Measurements from ENCODE around the gene SH2D4B.
"Not testable (repeated sequence)": the region's sequence is repeated elsewhere in the genome, so short reads cannot be mapped to it uniquely, and the experiment has no call there.

The SH2D4B gene

DNA sequence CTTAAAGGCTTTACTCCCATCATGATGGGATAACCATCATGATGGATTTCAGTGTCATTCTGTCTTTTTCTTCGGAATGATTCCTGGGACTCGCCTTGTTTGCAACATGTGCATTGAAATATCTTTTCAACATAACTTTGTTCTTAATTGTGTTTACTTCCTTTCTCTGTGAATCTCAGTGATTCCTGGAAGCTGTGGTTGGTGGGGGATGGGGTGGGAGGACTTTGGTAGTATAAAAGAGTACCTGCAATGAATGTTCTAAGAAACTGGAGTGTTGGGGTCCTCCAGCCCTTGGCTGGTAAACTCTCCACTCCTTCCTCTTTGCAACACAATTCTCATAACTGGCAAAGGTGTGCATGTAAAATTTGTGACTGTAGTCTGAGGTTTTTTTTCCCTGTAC lies 11.5 kb upstream of the SH2D4B start:
- DNase-seq, result no peak

GRCh38 chr10:80526742-80527141 lies 11.0 kb upstream of the SH2D4B start:
- no peak for DNase-seq

DNA sequence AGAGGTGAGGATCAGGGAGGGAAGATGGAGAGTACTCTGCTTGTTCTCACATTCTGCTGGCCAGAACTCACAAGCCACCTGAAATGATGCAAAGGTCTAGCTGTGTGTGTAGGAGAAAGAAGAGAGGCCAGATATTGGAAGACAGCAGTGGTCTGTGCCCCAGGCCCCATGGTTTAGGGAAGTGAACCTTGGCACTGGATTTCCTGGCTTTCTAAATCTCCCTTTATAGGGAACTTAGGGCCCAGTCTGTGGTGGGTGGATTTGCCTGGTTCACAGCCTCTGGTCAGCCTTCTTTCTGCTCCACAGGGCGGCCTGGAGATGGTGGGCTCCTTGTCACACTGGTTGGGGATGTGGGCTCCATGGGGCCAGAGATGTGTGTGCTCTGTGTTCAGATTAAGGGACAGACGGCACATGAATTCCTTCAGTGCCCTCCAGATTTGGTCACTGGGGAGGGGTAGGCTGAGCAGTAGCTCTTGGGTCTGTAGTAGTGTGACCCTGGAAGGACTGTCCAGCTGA lies 9.5 kb upstream of the SH2D4B start:
- DNase-seq, result no peak

DNA sequence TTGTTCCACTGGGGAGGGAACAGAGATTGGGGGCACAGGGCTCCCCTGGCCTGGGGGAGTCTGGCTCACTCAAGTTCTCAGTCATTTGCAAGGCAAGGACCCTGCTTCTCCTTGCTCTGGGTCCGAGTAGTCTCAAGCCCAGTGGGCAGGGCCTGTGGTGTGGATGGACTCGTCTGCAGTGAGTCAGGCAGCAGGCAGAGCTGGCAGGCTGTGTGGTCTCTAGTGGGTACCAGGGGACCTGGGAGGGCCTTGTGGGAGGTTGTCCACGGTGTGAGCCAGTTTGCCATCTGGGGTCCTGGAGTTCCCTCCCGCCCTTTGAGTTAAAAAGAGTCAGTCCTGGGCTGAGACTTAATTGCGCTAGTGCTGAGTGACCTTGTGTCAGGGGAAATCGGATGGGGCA lies 8.8 kb upstream of the SH2D4B start:
- DNase-seq, result no peak

DNA sequence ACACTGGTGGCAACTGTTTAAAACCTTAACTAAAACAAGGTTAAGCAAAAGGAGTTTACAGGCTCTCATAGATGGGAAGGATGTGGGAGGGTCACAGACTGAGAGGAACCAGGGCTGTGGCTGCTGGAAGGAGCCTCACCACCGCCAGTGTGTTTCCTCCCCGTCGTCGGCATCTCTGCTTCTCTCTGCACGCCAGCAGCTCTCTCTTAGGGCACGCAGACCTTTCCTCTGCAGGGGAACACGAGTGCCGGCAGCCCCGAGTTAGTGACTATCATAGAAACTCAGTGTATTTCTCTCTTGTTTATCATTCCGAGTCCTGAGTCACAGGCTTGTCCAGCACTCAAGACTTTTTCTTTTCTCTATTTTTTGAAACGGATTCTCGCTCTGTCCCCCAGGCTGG lies 8.1 kb upstream of the SH2D4B start:
- DNase-seq, result peak in 1 of 2 experiments; percentile 29

- DNase-seq, result peak; percentile 59 to 66
Measured at GRCh38 chr10:80530251-80530650, 7.5 kb upstream of the SH2D4B start.

- DNase-seq, result no peak
Measured at GRCh38 chr10:80530816-80531215, 6.9 kb upstream of the SH2D4B start.

GRCh38 chr10:80532571-80532970 lies 5.1 kb upstream of the SH2D4B start:
- DNase-seq, result no peak

- not testable (repeated sequence) for DNase-seq
Measured at GRCh38 chr10:80534059-80534458, 3.6 kb upstream of the SH2D4B start.

DNA sequence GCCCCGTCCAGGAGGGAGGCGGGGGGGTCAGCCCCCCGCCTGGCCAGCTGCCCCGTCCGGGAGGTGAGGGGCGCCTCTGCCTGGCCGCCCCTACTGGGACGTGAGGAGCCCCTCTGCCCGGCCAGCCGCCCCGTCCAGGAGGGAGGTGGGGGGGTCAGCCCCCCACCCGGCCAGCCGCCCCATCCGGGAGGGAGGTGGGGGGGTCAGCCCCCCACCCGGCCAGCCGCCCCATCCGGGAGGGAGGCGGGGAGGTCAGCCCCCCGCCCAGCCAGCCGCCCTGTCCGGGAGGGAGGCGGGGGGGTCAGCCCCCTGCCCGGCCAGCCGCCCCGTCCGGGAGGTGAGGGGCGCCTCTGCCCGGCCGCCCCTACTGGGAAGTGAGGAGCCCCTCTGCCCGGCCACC lies 3.1 kb upstream of the SH2D4B start:
- not testable (repeated sequence) for DNase-seq

- DNase-seq, result peak; percentile 78 to 79
Measured at GRCh38 chr10:80535671-80536360, 1.9 kb upstream of the SH2D4B start.

- DNase-seq, result no peak
Measured at GRCh38 chr10:80536361-80536835, 1.3 kb upstream of the SH2D4B start.

DNA sequence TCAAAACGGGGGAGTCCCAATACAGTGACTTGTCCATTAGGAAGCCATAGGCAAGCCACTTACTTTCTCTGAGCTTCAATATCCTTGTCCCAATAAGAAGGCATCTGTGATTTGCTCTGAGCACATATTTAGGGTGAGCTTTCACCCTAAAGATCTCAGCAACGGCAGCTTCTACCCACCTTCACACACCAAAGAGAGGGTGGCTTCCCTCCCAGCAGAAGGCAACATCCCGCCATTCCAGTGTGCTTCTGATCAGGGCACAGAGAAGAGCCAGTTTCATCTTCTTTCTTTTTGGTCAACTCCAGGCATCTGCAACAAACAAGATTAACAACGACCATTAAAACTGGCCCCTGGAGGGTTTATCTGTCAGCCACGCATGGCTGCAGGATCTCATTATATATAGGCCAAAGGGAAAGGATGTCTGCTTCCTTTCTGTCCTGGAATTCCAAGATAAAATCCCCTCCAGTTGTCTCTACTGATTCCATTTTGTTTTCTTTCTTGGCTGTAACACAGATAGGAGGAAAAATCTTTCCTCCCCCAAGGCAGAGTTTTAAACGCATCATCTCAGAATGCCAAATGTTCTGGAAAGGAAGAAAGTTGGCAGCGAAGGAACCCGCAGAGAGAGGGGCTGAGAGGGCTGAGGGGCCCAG lies 491 bp upstream of the SH2D4B start:
- no peak for DNase-seq

DNA sequence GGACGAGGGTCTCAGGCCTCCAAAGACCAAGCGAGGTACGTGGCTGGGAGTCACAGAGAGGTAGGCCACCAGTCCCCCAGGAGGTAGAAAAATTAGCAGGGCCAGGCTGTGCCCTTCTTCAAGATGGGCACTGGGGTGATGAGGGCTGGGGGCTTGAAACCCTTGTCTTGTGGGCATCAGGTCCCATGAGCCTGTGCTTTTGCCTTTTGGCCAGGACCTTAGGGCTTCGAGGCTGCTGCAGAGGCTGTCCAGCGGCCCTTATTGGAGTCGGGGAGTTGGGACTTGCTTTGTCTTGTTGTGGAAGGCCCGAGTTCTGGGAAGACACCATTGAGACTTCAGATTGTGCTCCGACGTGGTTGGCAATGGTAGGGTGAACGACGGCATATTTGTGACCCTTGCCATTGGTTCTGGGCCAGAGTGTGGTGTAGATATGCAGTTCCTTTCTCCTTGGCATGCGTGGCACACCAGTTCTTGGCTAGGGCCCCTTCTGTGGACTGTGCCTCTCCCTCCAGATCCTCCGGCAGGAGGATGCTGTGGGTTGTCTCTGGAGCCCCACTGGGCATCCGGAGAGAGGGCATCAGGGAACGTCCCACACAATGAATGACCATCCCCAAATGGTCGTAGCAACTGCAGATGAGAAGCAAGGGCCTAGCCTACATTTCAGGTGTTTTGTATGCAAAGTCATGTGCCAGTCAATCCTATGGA lies 931 bp downstream of the SH2D4B start:
- DNase-seq, result no peak

DNA sequence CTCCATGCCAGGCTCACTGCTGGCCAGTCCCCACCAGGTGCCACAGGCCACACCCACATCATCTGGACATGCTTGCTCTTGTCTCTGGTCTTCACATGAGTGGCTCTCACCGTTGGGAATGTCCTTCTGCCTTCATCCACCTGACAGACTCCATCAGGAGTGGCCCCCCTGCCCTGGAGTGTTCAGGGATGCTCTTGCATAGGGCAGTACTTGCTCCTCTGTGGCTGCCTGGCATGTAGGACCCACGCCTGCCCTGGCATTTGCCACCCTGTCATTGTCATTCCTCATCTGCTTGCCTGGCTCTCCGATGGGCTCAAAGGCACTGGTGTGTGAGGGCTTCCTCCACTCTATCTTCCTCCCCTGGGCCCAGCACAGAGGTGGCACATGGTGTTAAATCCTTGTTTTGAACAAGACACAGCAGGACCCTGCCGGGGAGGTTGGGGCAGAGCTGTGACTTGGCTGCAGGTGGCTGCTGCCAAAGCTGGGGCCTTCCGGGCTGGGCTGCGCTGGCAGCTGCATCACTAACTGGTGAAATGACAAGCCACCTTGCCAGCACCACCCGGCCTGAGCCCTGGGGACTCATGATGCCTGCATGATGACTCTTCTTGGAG lies 1.8 kb downstream of the SH2D4B start:
- no peak for DNase-seq

DNA sequence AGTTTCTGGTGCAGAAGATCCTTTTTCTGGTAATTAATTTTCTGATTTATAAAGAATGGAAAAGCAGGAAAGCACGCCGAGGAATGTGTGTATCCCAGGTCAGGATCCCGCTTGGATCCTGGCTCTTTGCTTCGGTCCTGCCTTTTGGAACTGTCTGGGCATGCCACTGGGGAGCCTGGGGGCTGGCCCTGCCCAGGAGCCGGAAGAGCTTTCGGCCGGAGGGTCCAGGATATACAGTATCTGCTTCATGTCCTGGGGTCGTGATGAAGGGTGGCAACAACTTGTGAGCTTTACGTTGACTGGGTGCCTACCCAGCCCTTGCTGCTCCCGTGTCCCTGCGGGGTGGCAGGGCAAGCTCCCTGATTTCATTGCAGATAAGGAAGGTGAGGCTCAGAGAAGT lies 2.4 kb downstream of the SH2D4B start:
- no peak for DNase-seq

GRCh38 chr10:80540618-80540980 lies 2.9 kb downstream of the SH2D4B start:
- no peak for DNase-seq

GRCh38 chr10:80540981-80541750 lies 3.5 kb downstream of the SH2D4B start:
- DNase-seq, result no peak

DNA sequence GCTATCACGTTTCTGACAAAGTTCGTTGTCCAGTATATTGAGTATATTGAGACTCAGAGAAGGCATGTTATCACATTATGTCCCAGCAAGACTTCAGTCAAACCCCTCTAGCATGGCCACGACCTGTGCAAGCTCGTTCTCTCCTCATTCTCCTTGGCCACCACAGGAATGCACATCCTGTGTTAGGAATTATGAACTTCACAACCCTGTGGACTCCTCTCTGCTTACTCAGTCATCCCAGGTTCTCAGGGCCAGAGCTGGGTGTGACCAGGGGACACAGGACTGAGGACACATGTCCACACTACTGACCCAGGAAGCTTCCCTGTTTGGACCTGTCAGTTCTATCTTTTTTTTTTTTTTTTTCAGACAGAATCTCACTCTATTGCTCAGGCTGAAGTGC lies 4.4 kb downstream of the SH2D4B start:
- DNase-seq, result no peak

GRCh38 chr10:80542652-80543318 lies 5.1 kb downstream of the SH2D4B start:
- no peak for DNase-seq

DNA sequence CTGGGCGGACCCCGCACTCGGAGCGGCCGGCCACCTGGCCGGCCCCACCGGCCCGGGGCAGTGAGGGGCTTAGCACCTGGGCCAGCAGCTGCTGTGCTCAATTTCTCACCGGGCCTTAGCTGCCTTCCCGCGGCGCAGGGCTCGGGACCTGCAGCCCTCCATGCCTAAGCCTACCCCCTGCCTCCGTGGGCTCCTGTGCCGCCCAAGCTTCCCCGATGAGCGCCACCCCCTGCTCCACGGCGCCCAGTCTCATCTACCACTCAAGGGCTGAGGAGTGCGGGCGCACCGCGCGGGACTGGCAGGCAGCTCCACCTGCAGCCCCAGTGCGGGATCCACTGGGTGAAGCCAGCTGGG lies 5.6 kb downstream of the SH2D4B start:
- DNase-seq, result not testable (repeated sequence)

DNA sequence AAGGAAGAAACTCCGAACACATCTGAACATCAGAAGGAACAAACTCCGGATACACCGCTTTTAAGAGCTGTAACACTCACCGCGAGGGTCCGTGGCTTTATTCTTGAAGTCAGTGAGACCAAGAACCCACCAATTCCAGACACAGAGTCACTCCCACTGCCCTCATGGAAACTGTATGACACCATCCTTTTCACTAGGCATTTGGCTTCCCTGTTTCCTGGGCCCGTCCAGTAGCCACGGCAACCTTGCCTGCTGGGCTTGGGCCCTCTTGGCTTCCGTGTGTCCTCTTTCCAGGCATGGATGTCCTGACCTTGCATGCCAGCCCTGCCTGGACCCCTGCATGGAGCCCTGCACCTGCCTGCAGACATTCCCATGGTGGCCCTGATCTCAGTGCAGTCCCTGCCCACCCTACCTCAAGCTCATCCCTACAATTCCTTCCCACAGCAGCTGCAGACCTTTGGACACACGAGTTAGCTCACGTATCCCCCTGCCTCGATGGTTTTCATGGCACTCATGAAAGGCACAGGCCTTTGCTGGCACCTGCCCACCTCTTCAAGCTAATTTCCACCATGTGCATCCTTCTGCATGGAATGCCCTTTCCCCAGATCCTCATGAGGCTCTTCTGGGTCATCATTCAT lies 6.7 kb downstream of the SH2D4B start:
- DNase-seq, result no peak

Data from activated CD4-positive, alpha-beta T cell treated with anti-CD3 and anti-CD28 coated beads, Interleukin-2, amount 50 U/mL, for 48 hours (primary cell).